HepG2 (cell line): ENCODE measurements around the gene TRIM27. TPM values are rescaled to one million over a fixed set of nuclear protein-coding genes. Genes with fewer than 3 reads are reported as not detected.

Source experiments
- EED ChIP-seq: sonication (generic); formaldehyde crosslinking; IDR thresholded peaks from 2 replicates; pipeline ENCODE4 v1.5.0; 2020; ENCODE audit warnings: mild to moderate bottlenecking, missing genetic modification reagents
- GABPB1 ChIP-seq: IDR thresholded peaks from 2 replicates; pipeline ENCODE4 v1.6.1; 2016; ENCODE audit warnings: mild to moderate bottlenecking, missing genetic modification reagents, moderate library complexity, missing compliant biosample characterization
- HDAC1 ChIP-seq: sonication (generic); formaldehyde crosslinking; IDR thresholded peaks from 2 replicates; pipeline ENCODE4 v1.5.1; 2020; ENCODE audit warnings: mild to moderate bottlenecking, missing genetic modification reagents
- HNRNPLL ChIP-seq: fragments of 200-400 bp; formaldehyde crosslinking; IDR thresholded peaks from 2 replicates; pipeline ENCODE4 v1.6.1; 2017; ENCODE audit warnings: mild to moderate bottlenecking, low read depth, low read length; ENCODE audit not compliant: poor library complexity, severe bottlenecking
- KLF13 ChIP-seq: sonication (generic); formaldehyde crosslinking; IDR thresholded peaks from 2 replicates; pipeline ENCODE4 v1.4.0; 2020; ENCODE audit warnings: mild to moderate bottlenecking, missing genetic modification reagents
- MTF1 ChIP-seq: sonication (generic); formaldehyde crosslinking; IDR thresholded peaks from 2 replicates; pipeline ENCODE4 v1.5.0; 2020; ENCODE audit warnings: missing genetic modification reagents
- NRL ChIP-seq: sonication (generic); formaldehyde crosslinking; IDR thresholded peaks from 2 replicates; pipeline ENCODE4 v1.5.0; 2020; ENCODE audit warnings: missing genetic modification reagents, mild to moderate bottlenecking, moderate library complexity, borderline replicate concordance
- SALL1 ChIP-seq: sonication (generic); formaldehyde crosslinking; IDR thresholded peaks from 2 replicates; pipeline ENCODE4 v1.8.0; 2022; ENCODE audit warnings: mild to moderate bottlenecking, missing genetic modification reagents
- YEATS2 ChIP-seq: sonication (generic); formaldehyde crosslinking; IDR thresholded peaks from 2 replicates; pipeline ENCODE4 v1.4.0; 2020; ENCODE audit warnings: missing genetic modification reagents, borderline replicate concordance
- ZBTB38 ChIP-seq: sonication (generic); formaldehyde crosslinking; IDR thresholded peaks from 2 replicates; pipeline ENCODE4 v1.5.1; 2020; ENCODE audit warnings: mild to moderate bottlenecking, missing genetic modification reagents
- ZBTB7A ChIP-seq: sonication (generic); formaldehyde crosslinking; IDR thresholded peaks from 2 replicates; pipeline ENCODE4 v1.8.0; 2022; ENCODE audit warnings: mild to moderate bottlenecking, missing genetic modification reagents
- ZNF230 ChIP-seq: sonication (generic); formaldehyde crosslinking; IDR thresholded peaks from 2 replicates; pipeline ENCODE4 v1.4.0; 2020; ENCODE audit warnings: mild to moderate bottlenecking, missing genetic modification reagents
- ZNF431 ChIP-seq: sonication (generic); formaldehyde crosslinking; IDR thresholded peaks from 2 replicates; pipeline ENCODE4 v1.9.0; 2022; ENCODE audit warnings: missing genetic modification reagents, low read depth, mild to moderate bottlenecking, borderline replicate concordance
- ZNF772 ChIP-seq: sonication (generic); formaldehyde crosslinking; IDR thresholded peaks from 2 replicates; pipeline ENCODE4 v1.5.0; 2020; ENCODE audit warnings: mild to moderate bottlenecking, missing genetic modification reagents
- polyA plus RNA-seq, 8 experiments: library from polyadenylated mRNA; depleted of rRNA in 3 of 8; stranded (reverse) in 7 of 8; unstranded in 1 of 8; fragments of >200 nt; fragmentation: Illumina TruSeq in 4 of 8; extraction: Trizol in 4 of 8; gene quantifications; 2 replicates each; pipeline versions ENCODE4 v1.2.1 to v1.2.3, GENCODE V29; 2011 to 2016; ENCODE audit warnings: low read depth in 4 of 8, missing spikeins in 1 of 8, mixed read lengths in 1 of 8; ENCODE audit not compliant: insufficient read depth in 1 of 8
- total RNA-seq, 5 experiments: library from RNA; depleted of rRNA; stranded (reverse); fragments of >200 nt; fragmentation: Illumina TruSeq; extraction: Trizol; gene quantifications; 2 replicates each; pipeline ENCODE4 v1.2.3, GENCODE V29; 2016; ENCODE audit warnings: low read depth in 1 of 5
- TF ChIP-seq, protein P1 (sequence below): sonication (generic); formaldehyde crosslinking; IDR thresholded peaks from 2 replicates; pipeline ENCODE4 v1.5.0; 2020; ENCODE audit warnings: mild to moderate bottlenecking, missing genetic modification reagents, borderline replicate concordance
- TF ChIP-seq, protein P2 (sequence below): sonication (generic); formaldehyde crosslinking; IDR thresholded peaks from 2 replicates; pipeline ENCODE4 v1.4.0; 2020; ENCODE audit warnings: mild to moderate bottlenecking, low read depth, missing genetic modification reagents
- TF ChIP-seq, protein P3 (sequence below): sonication (generic); formaldehyde crosslinking; conservative IDR thresholded peaks from 2 replicates; pipeline ENCODE4 v1.5.0; 2020; ENCODE audit warnings: missing genetic modification reagents
- TF ChIP-seq, protein P4 (sequence below): sonication (generic); formaldehyde crosslinking; conservative IDR thresholded peaks from 2 replicates; pipeline ENCODE4 v1.8.0; 2022; ENCODE audit warnings: mild to moderate bottlenecking, moderate library complexity, missing genetic modification reagents

The TRIM27 gene
- total and polyA plus RNA-seq, 2 of the 13 experiments (the other 11 are each of a cell fraction or from before 2014, with no cell fraction given), result 88.6 to 112 TPM

DNA sequence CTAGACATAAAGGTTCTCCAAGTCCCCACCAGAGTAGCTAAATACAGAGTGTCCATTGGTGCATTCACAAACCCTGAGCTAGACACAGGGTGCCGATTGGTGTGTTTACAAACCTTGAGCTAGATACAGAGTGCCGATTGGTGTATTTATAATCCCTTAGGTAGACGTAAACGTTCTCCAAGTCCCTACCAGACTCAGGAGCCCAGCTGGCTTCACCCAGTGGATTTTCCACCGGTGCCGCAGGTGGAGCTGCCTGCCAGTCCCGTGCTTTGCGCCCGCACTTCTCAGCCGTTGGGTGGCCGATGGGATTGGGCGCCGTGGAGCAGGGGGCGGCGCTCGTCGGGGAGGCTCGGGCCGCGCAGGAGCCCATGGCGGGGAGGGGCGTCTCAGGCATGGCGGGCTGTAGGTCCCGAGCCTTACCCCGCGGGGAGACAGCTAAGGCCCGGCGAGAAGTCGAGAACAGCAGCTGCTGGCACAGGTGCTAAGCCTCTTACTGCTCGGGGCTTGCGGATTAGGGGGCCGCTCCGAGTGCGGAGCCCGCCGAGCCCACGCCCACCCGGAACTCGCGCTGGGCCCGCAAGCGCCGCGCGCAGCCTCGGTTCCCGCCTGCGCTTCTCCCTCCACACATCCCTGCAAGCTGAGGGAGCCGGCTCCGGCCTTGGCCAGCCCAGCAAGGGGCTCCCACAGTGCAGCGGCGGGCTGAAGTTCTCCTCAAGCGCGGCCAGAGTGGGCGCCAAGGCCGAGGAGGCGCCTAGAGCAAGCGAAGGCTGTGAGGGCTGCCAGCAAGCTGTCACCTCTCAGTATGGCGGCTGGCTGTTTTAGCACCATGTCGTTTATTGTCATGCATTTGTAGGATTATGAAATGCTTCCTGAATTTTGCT lies 57.3 kb downstream of the TRIM27 start (continued):
- TF ChIP-seq KLF13 (peak; percentile 85; the same call in 1 of the 2 replicates), YEATS2 (CRISPR knock-in tag) (peak; percentile 15; the same call in 1 of the 2 replicates), HDAC1 (peak; percentile 70), NRL (CRISPR knock-in tag) (peak; percentile 96), MTF1 (CRISPR knock-in tag) (0 out of 2 replicates have a peak, but pooled peaks have one; percentile 39), ZBTB7A (CRISPR knock-in tag) (peak; percentile 92), EED (CRISPR knock-in tag) (peak; percentile 87), ZNF772 (CRISPR knock-in tag) (peak; percentile 94; the same call in 1 of the 2 replicates), ZBTB38 (CRISPR knock-in tag) (peak; percentile 73), ZNF431 (CRISPR knock-in tag) (peak; percentile 93; the same call in 1 of the 2 replicates), GABPB1 (CRISPR knock-in tag) (peak; percentile 90), ZNF230 (CRISPR knock-in tag) (peak; percentile 91; the same call in 1 of the 2 replicates), SALL1 (CRISPR knock-in tag) (peak; percentile 92), HNRNPLL (peak; percentile 91)
- TF ChIP-seq, protein P1, sequence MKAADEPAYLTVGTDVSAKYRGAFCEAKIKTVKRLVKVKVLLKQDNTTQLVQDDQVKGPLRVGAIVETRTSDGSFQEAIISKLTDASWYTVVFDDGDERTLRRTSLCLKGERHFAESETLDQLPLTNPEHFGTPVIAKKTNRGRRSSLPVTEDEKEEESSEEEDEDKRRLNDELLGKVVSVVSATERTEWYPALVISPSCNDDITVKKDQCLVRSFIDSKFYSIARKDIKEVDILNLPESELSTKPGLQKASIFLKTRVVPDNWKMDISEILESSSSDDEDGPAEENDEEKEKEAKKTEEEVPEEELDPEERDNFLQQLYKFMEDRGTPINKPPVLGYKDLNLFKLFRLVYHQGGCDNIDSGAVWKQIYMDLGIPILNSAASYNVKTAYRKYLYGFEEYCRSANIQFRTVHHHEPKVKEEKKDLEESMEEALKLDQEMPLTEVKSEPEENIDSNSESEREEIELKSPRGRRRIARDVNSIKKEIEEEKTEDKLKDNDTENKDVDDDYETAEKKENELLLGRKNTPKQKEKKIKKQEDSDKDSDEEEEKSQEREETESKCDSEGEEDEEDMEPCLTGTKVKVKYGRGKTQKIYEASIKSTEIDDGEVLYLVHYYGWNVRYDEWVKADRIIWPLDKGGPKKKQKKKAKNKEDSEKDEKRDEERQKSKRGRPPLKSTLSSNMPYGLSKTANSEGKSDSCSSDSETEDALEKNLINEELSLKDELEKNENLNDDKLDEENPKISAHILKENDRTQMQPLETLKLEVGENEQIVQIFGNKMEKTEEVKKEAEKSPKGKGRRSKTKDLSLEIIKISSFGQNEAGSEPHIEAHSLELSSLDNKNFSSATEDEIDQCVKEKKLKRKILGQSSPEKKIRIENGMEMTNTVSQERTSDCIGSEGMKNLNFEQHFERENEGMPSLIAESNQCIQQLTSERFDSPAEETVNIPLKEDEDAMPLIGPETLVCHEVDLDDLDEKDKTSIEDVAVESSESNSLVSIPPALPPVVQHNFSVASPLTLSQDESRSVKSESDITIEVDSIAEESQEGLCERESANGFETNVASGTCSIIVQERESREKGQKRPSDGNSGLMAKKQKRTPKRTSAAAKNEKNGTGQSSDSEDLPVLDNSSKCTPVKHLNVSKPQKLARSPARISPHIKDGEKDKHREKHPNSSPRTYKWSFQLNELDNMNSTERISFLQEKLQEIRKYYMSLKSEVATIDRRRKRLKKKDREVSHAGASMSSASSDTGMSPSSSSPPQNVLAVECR (CRISPR knock-in tag), result peak; percentile 90
- TF ChIP-seq, protein P2, sequence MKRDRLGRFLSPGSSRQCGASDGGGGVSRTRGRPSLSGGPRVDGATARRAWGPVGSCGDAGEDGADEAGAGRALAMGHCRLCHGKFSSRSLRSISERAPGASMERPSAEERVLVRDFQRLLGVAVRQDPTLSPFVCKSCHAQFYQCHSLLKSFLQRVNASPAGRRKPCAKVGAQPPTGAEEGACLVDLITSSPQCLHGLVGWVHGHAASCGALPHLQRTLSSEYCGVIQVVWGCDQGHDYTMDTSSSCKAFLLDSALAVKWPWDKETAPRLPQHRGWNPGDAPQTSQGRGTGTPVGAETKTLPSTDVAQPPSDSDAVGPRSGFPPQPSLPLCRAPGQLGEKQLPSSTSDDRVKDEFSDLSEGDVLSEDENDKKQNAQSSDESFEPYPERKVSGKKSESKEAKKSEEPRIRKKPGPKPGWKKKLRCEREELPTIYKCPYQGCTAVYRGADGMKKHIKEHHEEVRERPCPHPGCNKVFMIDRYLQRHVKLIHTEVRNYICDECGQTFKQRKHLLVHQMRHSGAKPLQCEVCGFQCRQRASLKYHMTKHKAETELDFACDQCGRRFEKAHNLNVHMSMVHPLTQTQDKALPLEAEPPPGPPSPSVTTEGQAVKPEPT (CRISPR knock-in tag), result peak; percentile 93
- TF ChIP-seq, protein P3, sequence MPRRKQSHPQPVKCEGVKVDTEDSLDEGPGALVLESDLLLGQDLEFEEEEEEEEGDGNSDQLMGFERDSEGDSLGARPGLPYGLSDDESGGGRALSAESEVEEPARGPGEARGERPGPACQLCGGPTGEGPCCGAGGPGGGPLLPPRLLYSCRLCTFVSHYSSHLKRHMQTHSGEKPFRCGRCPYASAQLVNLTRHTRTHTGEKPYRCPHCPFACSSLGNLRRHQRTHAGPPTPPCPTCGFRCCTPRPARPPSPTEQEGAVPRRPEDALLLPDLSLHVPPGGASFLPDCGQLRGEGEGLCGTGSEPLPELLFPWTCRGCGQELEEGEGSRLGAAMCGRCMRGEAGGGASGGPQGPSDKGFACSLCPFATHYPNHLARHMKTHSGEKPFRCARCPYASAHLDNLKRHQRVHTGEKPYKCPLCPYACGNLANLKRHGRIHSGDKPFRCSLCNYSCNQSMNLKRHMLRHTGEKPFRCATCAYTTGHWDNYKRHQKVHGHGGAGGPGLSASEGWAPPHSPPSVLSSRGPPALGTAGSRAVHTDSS (CRISPR knock-in tag), result 0 out of 2 replicates have a peak, but pooled peaks have one; percentile 67
- TF ChIP-seq, protein P4, sequence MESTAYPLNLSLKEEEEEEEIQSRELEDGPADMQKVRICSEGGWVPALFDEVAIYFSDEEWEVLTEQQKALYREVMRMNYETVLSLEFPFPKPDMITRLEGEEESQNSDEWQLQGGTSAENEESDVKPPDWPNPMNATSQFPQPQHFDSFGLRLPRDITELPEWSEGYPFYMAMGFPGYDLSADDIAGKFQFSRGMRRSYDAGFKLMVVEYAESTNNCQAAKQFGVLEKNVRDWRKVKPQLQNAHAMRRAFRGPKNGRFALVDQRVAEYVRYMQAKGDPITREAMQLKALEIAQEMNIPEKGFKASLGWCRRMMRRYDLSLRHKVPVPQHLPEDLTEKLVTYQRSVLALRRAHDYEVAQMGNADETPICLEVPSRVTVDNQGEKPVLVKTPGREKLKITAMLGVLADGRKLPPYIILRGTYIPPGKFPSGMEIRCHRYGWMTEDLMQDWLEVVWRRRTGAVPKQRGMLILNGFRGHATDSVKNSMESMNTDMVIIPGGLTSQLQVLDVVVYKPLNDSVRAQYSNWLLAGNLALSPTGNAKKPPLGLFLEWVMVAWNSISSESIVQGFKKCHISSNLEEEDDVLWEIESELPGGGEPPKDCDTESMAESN, result peak; percentile 75; the same call in 1 of the 2 replicates
